ENCODE measurements around the gene SERPINE3. TPM values are rescaled to one million over a fixed set of nuclear protein-coding genes. Genes with fewer than 3 reads are reported as not detected.

SERPINE3 gene
- total and polyA plus RNA-seq, 7 donors: 0.33 TPM; not detected in 6

- Histone ChIP-seq H3K4me3 (no peak overlapping the region), H3K36me3 (no peaks in the 10 kb centered on the region), H3K27me3 (no peaks in the 10 kb centered on the region), H3K27ac (peak overlapping the region in 3 of 4 donors; percentile 62 to 66 (median 65)), H3K9me3 (no peaks in the 10 kb centered on the region), H3K4me1 (peaks cover 0 to 27% (median 18%) of the 10 kb centered on the region in 4 donors)
- WGBS, 2 donors: 59 to 83% methylated on average over 2 of the region's 2 CpGs
- DNase-seq: no peak
- intact Hi-C loops (cut with DNase I): no loop called here
- TF ChIP-seq EP300 (IDR thresholded peaks at IDR 0.05) (no peak), POLR2AphosphoS5 (IDR thresholded peaks at IDR 0.05) (no peak), CTCF (IDR thresholded peaks at IDR 0.05) (no peak), POLR2A (IDR thresholded peaks at IDR 0.05) (no peak)
These were observed 56.9 kb downstream of the SERPINE3 start for GRCh38 chr13:51396352-51396751.

- intact Hi-C loops (cut with DNase I): no loop called here
- no peak for TF ChIP-seq CTCF (IDR thresholded peaks at IDR 0.05)
- TF ChIP-seq EP300 (IDR thresholded peaks at IDR 0.05): no peak
- TF ChIP-seq POLR2AphosphoS5 (IDR thresholded peaks at IDR 0.05): peak in 3 of 4 donors; percentile 35 to 49 (median 42)
- no peak for TF ChIP-seq POLR2A (IDR thresholded peaks at IDR 0.05)
- no peak overlapping the region for H3K4me3 ChIP-seq
- no peaks in the 10 kb centered on the region for H3K9me3 ChIP-seq
- peaks cover 0 to 27% (median 18%) of the 10 kb centered on the region in 4 donors for H3K4me1 ChIP-seq
- peak overlapping the region; percentile 18 to 66 (median 64) for H3K27ac ChIP-seq
- 64 to 80% methylated on average over 6 of the region's 6 CpGs for WGBS, 2 donors
- H3K36me3 ChIP-seq: no peaks in the 10 kb centered on the region
- no peaks in the 10 kb centered on the region for H3K27me3 ChIP-seq
- peak; percentile 84 for DNase-seq
These were observed 57.9 kb downstream of the SERPINE3 start for GRCh38 chr13:51397262-51397941.

GRCh38 chr13:51405176-51405575, 65.7 kb downstream of the SERPINE3 start:
- TF ChIP-seq POLR2AphosphoS5 (IDR thresholded peaks at IDR 0.05): no peak
- no peak for TF ChIP-seq POLR2A (IDR thresholded peaks at IDR 0.05)
- TF ChIP-seq EP300 (IDR thresholded peaks at IDR 0.05): no peak
- no peak for TF ChIP-seq CTCF (IDR thresholded peaks at IDR 0.05)
- Histone ChIP-seq H3K27me3 (no peaks in the 10 kb centered on the region), H3K36me3 (no peaks in the 10 kb centered on the region), H3K4me1 (no peaks in the 10 kb centered on the region), H3K27ac (no peak overlapping the region), H3K9me3 (no peaks in the 10 kb centered on the region), H3K4me3 (no peak overlapping the region)
- no peak for DNase-seq
- WGBS, 2 donors: 74 to 79% methylated on average over 2 of the region's 2 CpGs
- intact Hi-C loops (cut with DNase I): loop anchor here (10.0 kb wide), 1 partner anchor 1050 kb away; the partner anchor contains the start of genes CKAP2 and VPS36

GRCh38 chr13:51412431-51412830, 72.9 kb downstream of the SERPINE3 start:
- no peak overlapping the region for H3K27ac ChIP-seq
- no peak for DNase-seq
- TF ChIP-seq POLR2AphosphoS5 (IDR thresholded peaks at IDR 0.05) (no peak), CTCF (IDR thresholded peaks at IDR 0.05) (no peak), POLR2A (IDR thresholded peaks at IDR 0.05) (no peak), EP300 (IDR thresholded peaks at IDR 0.05) (no peak)
- no peak overlapping the region for H3K4me3 ChIP-seq
- peaks cover 0 to 3% (median 0%) of the 10 kb centered on the region in 4 donors for H3K4me1 ChIP-seq
- no peaks in the 10 kb centered on the region for H3K27me3 ChIP-seq
- 78 to 91% methylated on average over 3 of the region's 3 CpGs for WGBS, 2 donors
- peaks cover 0 to 19% (median 0%) of the 10 kb centered on the region in 4 donors for H3K36me3 ChIP-seq
- no peaks in the 10 kb centered on the region for H3K9me3 ChIP-seq
- intact Hi-C loops (cut with DNase I): no loop called here

Small RNAs within 50 kb of the gene (small RNA-seq; reads per million reads assigned to genes)
- 0 reads per million in 3 donors for gene MIR5693

Other genes starting within 250 kb of the SERPINE3 start
- gene C13orf42, start 228.4 kb upstream of the SERPINE3 start, total RNA-seq: not detected
- not detected for gene C13orf42, start 228.4 kb upstream of the SERPINE3 start, polyA plus RNA-seq
- gene FAM124A, start 117.3 kb upstream of the SERPINE3 start, total RNA-seq: 10 to 100 TPM; 11.7 to 18.3 (median 16.3) TPM
- gene FAM124A, start 117.3 kb upstream of the SERPINE3 start, polyA plus RNA-seq: 1 to 10 TPM in 1 of 3 donors, under 1 TPM in 2; 0.23 to 2.4 (median 0.60) TPM
- gene INTS6, start 113.3 kb downstream of the SERPINE3 start, total RNA-seq: 10 to 100 TPM; 30.0 to 43.3 (median 35.1) TPM
- 10 to 100 TPM in 2 of 3 donors, 1 to 10 TPM in 1; 6.7 to 12.6 (median 11.4) TPM for gene INTS6, start 113.3 kb downstream of the SERPINE3 start, polyA plus RNA-seq
- 10 to 100 TPM in 2 of 4 donors, 1 to 10 TPM in 2; 7.3 to 18.3 (median 9.9) TPM for gene WDFY2, start 244.8 kb downstream of the SERPINE3 start, total RNA-seq
- 1 to 10 TPM in 1 of 3 donors, under 1 TPM in 2; 0.60 to 2.7 (median 0.92) TPM for gene WDFY2, start 244.8 kb downstream of the SERPINE3 start, polyA plus RNA-seq